AG04449 (cell line): Measurements from ENCODE around the gene OLFM4.

Source experiments
- CTCF ChIA-PET: fragments of 350-600 bp; formaldehyde crosslinking; extraction: SDS; loops from one replicate; lab custom pipeline; 2021; ENCODE audit warnings: antibody characterized with exemption; lab: Yijun Ruan, JAX
- POLR2A ChIA-PET: fragments of 400-600, 350-600 bp; formaldehyde crosslinking; extraction: SDS; loops from one replicate; lab custom pipeline; 2020; ENCODE audit warnings: antibody characterized with exemption, inconsistent platforms; lab: Yijun Ruan, JAX
- DNase-seq: peaks from one replicate; pipeline ENCODE4 v3.0.0-alpha.2; 2010; ENCODE audit warnings: low read depth, low spot score
- H3K4me3 ChIP-seq: 2 replicates; pipeline ENCODE4 v1.5.1; 2011; ENCODE audit warnings: low read depth, mild to moderate bottlenecking, control low read depth, low read length
- TF ChIP-seq, protein P1 (sequence below): IDR thresholded peaks from one replicate; pipeline ENCODE4 v1.5.1; 2011; ENCODE audit warnings: mild to moderate bottlenecking, moderate library complexity, low read length, control low read depth, inconsistent platforms; ENCODE audit not compliant: insufficient read depth; ENCODE audit errors: missing control alignments

Gene OLFM4

DNA sequence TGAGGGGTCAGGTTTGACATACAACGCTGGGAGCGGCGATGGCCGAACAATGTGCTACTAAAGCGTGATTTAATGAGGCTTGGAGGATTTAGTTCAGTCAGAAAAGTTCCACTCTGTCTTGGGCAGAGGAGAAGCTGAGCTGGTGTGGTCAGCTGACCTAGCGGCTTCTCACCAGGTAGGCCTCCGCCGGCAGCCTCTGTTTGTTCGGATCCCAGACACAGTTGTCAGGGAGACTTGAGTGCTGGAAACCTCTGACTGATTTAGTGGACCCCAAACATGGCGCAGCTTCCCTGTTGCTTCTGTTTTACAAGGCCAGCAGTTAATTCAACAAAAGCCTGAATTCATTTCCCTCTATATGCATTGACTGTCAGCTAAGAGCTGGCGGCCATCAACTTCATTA lies 36.5 kb upstream of the OLFM4 start:
- H3K4me3 ChIP-seq: no peak overlapping the region
- TF ChIP-seq, protein P1, sequence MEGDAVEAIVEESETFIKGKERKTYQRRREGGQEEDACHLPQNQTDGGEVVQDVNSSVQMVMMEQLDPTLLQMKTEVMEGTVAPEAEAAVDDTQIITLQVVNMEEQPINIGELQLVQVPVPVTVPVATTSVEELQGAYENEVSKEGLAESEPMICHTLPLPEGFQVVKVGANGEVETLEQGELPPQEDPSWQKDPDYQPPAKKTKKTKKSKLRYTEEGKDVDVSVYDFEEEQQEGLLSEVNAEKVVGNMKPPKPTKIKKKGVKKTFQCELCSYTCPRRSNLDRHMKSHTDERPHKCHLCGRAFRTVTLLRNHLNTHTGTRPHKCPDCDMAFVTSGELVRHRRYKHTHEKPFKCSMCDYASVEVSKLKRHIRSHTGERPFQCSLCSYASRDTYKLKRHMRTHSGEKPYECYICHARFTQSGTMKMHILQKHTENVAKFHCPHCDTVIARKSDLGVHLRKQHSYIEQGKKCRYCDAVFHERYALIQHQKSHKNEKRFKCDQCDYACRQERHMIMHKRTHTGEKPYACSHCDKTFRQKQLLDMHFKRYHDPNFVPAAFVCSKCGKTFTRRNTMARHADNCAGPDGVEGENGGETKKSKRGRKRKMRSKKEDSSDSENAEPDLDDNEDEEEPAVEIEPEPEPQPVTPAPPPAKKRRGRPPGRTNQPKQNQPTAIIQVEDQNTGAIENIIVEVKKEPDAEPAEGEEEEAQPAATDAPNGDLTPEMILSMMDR: no peak
- ChIA-PET CTCF (no interaction called here), POLR2A (no interaction called here)
- no peak for DNase-seq

GRCh38 chr13:52994051-52994450 lies 34.6 kb upstream of the OLFM4 start:
- no peak overlapping the region for H3K4me3 ChIP-seq
- DNase-seq: no peak
- CTCF ChIA-PET: no interaction called here
- TF ChIP-seq, protein P1: no peak
- POLR2A ChIA-PET: no interaction called here

GRCh38 chr13:52994865-52995264 lies 33.7 kb upstream of the OLFM4 start:
- ChIA-PET POLR2A (no interaction called here), CTCF (no interaction called here)
- TF ChIP-seq, protein P1: no peak
- H3K4me3 ChIP-seq: no peak overlapping the region
- no peak for DNase-seq

DNA sequence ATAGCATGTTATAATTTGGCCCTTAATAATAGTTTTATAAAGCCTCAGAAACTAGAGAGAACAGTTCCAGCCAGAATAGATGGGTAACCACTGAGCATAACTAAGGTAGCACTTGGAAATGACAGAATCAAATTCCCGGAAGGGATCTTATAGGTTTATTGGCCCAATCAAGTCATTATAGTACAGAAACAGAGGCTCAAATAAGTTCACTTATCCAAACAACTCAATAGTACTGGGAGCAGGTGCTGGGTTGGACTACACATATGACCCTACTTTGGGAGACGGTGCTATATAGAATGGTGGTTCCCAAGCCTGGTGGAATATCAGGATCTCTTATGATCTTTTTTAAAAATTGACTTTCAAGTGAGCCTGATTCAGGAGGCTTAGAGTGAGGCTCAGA lies 32.7 kb upstream of the OLFM4 start:
- no peak overlapping the region for H3K4me3 ChIP-seq
- ChIA-PET POLR2A (no interaction called here), CTCF (no interaction called here)
- TF ChIP-seq, protein P1: no peak
- DNase-seq: no peak

GRCh38 chr13:52997951-52998876 lies 30.4 kb upstream of the OLFM4 start:
- TF ChIP-seq, protein P1: no peak
- no peak overlapping the region for H3K4me3 ChIP-seq
- POLR2A ChIA-PET: no interaction called here
- CTCF ChIA-PET: no interaction called here
- DNase-seq: no peak

- H3K4me3 ChIP-seq: no peak overlapping the region
- TF ChIP-seq, protein P1: no peak
- no peak for DNase-seq
- POLR2A ChIA-PET: no interaction called here
- CTCF ChIA-PET: interaction anchor here (1.2 kb wide), 1 partner anchor 31 kb away, joined by 3 read pairs; no protein-coding TSS in a partner anchor
These were observed 29.4 kb upstream of the OLFM4 start for GRCh38 chr13:52999093-52999696.
